ENCODE results near the gene C5orf15. TPM values are rescaled to one million over a fixed set of nuclear protein-coding genes. Genes with fewer than 3 reads are reported as not detected.

Gene C5orf15
- total and polyA plus RNA-seq, 9 of the 15 experiments (the other 6 are each of a cell fraction or from before 2014, with no cell fraction given): 23.3 to 50.7 (median 35.5) TPM

DNA sequence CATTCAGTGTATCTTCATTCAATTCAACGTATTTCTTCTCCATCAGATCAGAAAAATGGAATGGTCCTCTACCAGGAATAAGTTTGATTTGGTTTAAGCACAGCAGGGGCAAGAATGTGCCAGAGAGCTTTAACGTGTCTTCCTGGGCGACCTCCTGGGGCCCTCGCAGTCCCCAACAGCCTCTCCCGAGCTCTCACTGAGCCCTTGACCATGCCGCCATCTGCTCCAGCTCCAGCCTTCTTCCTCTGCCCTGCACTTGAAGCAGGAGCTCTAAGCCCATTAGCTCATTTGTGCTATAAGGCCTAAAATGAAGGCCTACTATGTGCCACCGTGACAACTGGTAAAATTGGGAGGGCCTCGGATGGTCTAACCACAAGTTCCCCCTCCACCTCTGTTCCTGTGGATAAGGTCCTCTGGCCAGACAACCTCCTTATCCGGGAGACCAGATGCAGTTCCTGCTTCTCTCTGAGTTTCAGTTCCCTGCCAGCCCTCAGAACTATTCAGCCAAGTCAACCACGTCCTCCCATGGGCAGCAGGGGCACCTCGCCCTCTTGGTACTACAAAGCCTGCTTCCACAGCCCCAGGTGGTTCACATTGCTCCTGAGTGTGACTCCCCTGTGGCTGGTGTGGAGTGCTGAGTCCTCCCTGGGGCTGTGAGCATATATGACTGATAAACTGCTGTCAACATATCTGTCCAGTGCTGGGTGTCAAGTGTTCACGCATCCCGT lies 35.8 kb downstream of the C5orf15 start (continued):
- peak; percentile 50; the same call in 1 of the 2 replicates for TF ChIP-seq JUND (IDR thresholded peaks at IDR 0.05; ENCODE audit: borderline replicate concordance, low read depth, low read length)
- TF ChIP-seq JUND (tag; IDR thresholded peaks at IDR 0.05; ENCODE audit: borderline replicate concordance, low read depth, low read length): peak; percentile 59; the same call in 1 of the 3 replicates
- TF ChIP-seq, protein P1, sequence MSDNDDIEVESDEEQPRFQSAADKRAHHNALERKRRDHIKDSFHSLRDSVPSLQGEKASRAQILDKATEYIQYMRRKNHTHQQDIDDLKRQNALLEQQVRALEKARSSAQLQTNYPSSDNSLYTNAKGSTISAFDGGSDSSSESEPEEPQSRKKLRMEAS (CRISPR knock-in tag; IDR thresholded peaks at IDR 0.05): peak; percentile 66
- TF ChIP-seq XRCC4 (IDR thresholded peaks at IDR 0.05; ENCODE audit: extremely low read depth, insufficient read depth, insufficient read length): no peak
- TF ChIP-seq PCBP1 (IDR thresholded peaks at IDR 0.05; ENCODE audit: low read depth, low read length, poor library complexity, severe bottlenecking): no peak
- TF ChIP-seq NCOA4 (IDR thresholded peaks at IDR 0.05; ENCODE audit: partially characterized antibody): no peak
- TF ChIP-seq NCOA6 (IDR thresholded peaks at IDR 0.05): no peak
- TF ChIP-seq, protein P2, sequence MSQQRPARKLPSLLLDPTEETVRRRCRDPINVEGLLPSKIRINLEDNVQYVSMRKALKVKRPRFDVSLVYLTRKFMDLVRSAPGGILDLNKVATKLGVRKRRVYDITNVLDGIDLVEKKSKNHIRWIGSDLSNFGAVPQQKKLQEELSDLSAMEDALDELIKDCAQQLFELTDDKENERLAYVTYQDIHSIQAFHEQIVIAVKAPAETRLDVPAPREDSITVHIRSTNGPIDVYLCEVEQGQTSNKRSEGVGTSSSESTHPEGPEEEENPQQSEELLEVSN (IDR thresholded peaks at IDR 0.05; ENCODE audit: borderline replicate concordance in 1 of 2, extremely low read depth in 1 of 2, insufficient read depth in 1 of 2, insufficient read length in 1 of 2, low read depth in 1 of 2, low read length in 1 of 2, poor library complexity in 1 of 2, severe bottlenecking in 1 of 2): peak in 1 of 2 experiments; percentile 28
- TF ChIP-seq, protein P3, sequence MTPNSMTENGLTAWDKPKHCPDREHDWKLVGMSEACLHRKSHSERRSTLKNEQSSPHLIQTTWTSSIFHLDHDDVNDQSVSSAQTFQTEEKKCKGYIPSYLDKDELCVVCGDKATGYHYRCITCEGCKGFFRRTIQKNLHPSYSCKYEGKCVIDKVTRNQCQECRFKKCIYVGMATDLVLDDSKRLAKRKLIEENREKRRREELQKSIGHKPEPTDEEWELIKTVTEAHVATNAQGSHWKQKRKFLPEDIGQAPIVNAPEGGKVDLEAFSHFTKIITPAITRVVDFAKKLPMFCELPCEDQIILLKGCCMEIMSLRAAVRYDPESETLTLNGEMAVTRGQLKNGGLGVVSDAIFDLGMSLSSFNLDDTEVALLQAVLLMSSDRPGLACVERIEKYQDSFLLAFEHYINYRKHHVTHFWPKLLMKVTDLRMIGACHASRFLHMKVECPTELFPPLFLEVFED (CRISPR knock-in tag; conservative IDR thresholded peaks at IDR 0.05): no peak
- TF ChIP-seq, protein P4, sequence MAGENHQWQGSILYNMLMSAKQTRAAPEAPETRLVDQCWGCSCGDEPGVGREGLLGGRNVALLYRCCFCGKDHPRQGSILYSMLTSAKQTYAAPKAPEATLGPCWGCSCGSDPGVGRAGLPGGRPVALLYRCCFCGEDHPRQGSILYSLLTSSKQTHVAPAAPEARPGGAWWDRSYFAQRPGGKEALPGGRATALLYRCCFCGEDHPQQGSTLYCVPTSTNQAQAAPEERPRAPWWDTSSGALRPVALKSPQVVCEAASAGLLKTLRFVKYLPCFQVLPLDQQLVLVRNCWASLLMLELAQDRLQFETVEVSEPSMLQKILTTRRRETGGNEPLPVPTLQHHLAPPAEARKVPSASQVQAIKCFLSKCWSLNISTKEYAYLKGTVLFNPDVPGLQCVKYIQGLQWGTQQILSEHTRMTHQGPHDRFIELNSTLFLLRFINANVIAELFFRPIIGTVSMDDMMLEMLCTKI (IDR thresholded peaks at IDR 0.05; ENCODE audit: partially characterized antibody): no peak
- TF ChIP-seq COPS2 (conservative IDR thresholded peaks at IDR 0.05): no peak
- TF ChIP-seq CREM (IDR thresholded peaks at IDR 0.05; ENCODE audit: low read depth): peak; percentile 42; the same call in 1 of the 2 replicates
- no peak for TF ChIP-seq HMG20A (CRISPR knock-in tag; conservative IDR thresholded peaks at IDR 0.05)
- TF ChIP-seq ZNF143 (CRISPR knock-in tag; IDR thresholded peaks at IDR 0.05): no peak
- TF ChIP-seq, protein P5, sequence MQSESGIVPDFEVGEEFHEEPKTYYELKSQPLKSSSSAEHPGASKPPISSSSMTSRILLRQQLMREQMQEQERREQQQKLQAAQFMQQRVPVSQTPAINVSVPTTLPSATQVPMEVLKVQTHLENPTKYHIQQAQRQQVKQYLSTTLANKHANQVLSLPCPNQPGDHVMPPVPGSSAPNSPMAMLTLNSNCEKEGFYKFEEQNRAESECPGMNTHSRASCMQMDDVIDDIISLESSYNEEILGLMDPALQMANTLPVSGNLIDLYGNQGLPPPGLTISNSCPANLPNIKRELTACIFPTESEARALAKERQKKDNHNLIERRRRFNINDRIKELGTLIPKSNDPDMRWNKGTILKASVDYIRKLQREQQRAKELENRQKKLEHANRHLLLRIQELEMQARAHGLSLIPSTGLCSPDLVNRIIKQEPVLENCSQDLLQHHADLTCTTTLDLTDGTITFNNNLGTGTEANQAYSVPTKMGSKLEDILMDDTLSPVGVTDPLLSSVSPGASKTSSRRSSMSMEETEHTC (IDR thresholded peaks at IDR 0.05): peak; percentile 69; the same call in 1 of the 2 replicates
- peak; percentile 90 for TF ChIP-seq MYNN (IDR thresholded peaks at IDR 0.05)
- TF ChIP-seq MYNN (CRISPR knock-in tag; IDR thresholded peaks at IDR 0.05): no peak
- 0 out of 2 replicates have a peak, but pooled peaks have one; percentile 72 for TF ChIP-seq RHOXF2B (CRISPR knock-in tag; conservative IDR thresholded peaks at IDR 0.05)
- TF ChIP-seq TRIM24 (IDR thresholded peaks at IDR 0.05): peak; percentile 89 to 92
- no peak for TF ChIP-seq MAFG (tag; conservative IDR thresholded peaks at IDR 0.05)
- no peak for TF ChIP-seq WHSC1 (IDR thresholded peaks at IDR 0.05; ENCODE audit: low read length)
- TF ChIP-seq, protein P6, sequence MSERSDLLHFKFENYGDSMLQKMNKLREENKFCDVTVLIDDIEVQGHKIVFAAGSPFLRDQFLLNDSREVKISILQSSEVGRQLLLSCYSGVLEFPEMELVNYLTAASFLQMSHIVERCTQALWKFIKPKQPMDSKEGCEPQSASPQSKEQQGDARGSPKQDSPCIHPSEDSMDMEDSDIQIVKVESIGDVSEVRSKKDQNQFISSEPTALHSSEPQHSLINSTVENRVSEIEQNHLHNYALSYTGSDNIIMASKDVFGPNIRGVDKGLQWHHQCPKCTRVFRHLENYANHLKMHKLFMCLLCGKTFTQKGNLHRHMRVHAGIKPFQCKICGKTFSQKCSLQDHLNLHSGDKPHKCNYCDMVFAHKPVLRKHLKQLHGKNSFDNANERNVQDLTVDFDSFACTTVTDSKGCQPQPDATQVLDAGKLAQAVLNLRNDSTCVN (CRISPR knock-in tag; IDR thresholded peaks at IDR 0.05): 0 out of 2 replicates have a peak, but pooled peaks have one; percentile 3

Data from K562 (cell line).